ENCODE data around the gene MPIG6B. TPM values are rescaled to one million over a fixed set of nuclear protein-coding genes. Genes with fewer than 3 reads are reported as not detected.

Gene MPIG6B
- total and polyA plus RNA-seq, 2 experiments from 2014 or later: not detected

- Histone ChIP-seq H3K9me2 (ENCODE audit: insufficient read depth) (no peaks in the 10 kb centered on the region), H2AFZ (no peak overlapping the region), H3K27ac (no peak overlapping the region), H3K9ac (no peak overlapping the region), H3K4me3 (no peak overlapping the region), H3F3A (ENCODE audit: insufficient read depth) (peaks cover under 1% of the 10 kb centered on the region; the same call in 1 of the 2 replicates), H3K36me3 (ENCODE audit: low read depth) (peaks cover 9% of the 10 kb centered on the region; the same call in 1 of the 2 replicates), H4K20me1 (ENCODE audit: insufficient read depth) (no peaks in the 10 kb centered on the region), H3K27me3 (replicated peaks; ENCODE audit: insufficient read depth) (no peaks in the 10 kb centered on the region), H3K4me1 (ENCODE audit: insufficient read depth) (no peaks in the 10 kb centered on the region), H3K9me3 (ENCODE audit: low read depth) (no peaks in the 10 kb centered on the region), H3K79me2 (ENCODE audit: insufficient read depth) (no peaks in the 10 kb centered on the region), H3K4me2 (ENCODE audit: unreplicated experiment) (no peak overlapping the region)
- DNase-seq: no peak
- WGBS, 2 experiments (ENCODE audit: low coverage in 1 of 2, low lambda C conversion rate in 2 of 2, missing lambda C conversion rate in 2 of 2): 80 to 81% methylated on average over 7 to 8 of the region's 8 CpGs
- TF ChIP-seq EZH2phosphoT487 (IDR thresholded peaks at IDR 0.05; ENCODE audit: insufficient read depth, low read depth): no peak
- TF ChIP-seq EZH2 (IDR thresholded peaks at IDR 0.05; ENCODE audit: insufficient read depth, poor library complexity, severe bottlenecking): no peak
- in situ Hi-C loops (cut with MboI): no loop called here
Measured at GRCh38 chr6:31687321-31687720, 35.9 kb upstream of the MPIG6B start.

DNA sequence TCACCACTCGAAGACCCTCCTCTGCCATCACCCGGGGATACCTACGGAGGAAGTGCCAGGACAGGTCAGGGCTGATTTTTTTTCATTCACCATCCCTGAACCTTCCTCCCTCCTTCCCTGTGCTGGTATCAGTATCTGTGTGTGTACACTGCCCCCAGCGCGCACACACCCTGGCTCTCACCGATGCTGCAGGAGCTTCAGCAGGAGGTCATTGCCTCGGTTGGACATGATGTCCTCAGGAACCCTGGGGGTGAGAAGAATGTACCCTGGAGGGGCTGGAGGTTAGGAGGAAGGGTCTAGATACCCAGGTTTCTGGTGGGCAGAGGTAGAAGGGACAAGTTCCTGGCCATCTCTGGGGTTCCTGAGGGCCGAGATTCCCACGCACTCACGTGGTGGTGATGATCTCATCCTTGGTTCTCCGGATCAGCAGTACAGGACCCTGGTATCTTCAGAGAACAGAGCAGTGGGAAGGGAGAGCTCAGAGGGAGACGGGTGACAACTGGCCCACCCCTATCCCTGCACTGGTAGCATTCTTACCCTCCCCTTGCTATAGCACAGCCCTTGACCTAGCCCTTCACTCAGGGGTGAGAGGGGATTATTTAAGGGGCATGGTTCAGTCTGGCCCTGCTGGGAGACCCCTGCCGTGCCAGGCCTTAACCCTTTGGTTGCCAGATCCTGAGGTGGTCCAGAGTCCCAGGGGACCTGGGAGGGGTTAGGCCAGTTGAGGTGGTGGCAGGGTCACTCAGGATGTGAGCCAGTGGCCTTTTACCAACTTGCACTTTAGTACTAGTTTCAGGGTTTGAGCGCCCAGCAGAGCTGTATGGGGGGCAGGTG lies 35.1 kb upstream of the MPIG6B start:
- Histone ChIP-seq H3K27ac (no peak overlapping the region), H3K27me3 (replicated peaks; ENCODE audit: insufficient read depth) (no peaks in the 10 kb centered on the region), H3K4me3 (no peak overlapping the region), H3K9me3 (ENCODE audit: low read depth) (no peaks in the 10 kb centered on the region), H3K9me2 (ENCODE audit: insufficient read depth) (no peaks in the 10 kb centered on the region), H3K79me2 (ENCODE audit: insufficient read depth) (no peaks in the 10 kb centered on the region), H3K36me3 (ENCODE audit: low read depth) (peaks cover 9% of the 10 kb centered on the region; the same call in 1 of the 2 replicates), H3K4me1 (ENCODE audit: insufficient read depth) (no peaks in the 10 kb centered on the region), H3K9ac (no peak overlapping the region), H2AFZ (no peak overlapping the region), H4K20me1 (ENCODE audit: insufficient read depth) (no peaks in the 10 kb centered on the region), H3K4me2 (ENCODE audit: unreplicated experiment) (no peak overlapping the region), H3F3A (ENCODE audit: insufficient read depth) (no peaks in the 10 kb centered on the region)
- 76 to 85% methylated on average over 13 to 14 of the region's 14 CpGs for WGBS, 2 experiments (ENCODE audit: low coverage in 1 of 2, low lambda C conversion rate in 2 of 2, missing lambda C conversion rate in 2 of 2)
- no peak for DNase-seq
- TF ChIP-seq EZH2 (IDR thresholded peaks at IDR 0.05; ENCODE audit: insufficient read depth, poor library complexity, severe bottlenecking): no peak
- TF ChIP-seq EZH2phosphoT487 (IDR thresholded peaks at IDR 0.05; ENCODE audit: insufficient read depth, low read depth): no peak
- in situ Hi-C loops (cut with MboI): no loop called here

DNA sequence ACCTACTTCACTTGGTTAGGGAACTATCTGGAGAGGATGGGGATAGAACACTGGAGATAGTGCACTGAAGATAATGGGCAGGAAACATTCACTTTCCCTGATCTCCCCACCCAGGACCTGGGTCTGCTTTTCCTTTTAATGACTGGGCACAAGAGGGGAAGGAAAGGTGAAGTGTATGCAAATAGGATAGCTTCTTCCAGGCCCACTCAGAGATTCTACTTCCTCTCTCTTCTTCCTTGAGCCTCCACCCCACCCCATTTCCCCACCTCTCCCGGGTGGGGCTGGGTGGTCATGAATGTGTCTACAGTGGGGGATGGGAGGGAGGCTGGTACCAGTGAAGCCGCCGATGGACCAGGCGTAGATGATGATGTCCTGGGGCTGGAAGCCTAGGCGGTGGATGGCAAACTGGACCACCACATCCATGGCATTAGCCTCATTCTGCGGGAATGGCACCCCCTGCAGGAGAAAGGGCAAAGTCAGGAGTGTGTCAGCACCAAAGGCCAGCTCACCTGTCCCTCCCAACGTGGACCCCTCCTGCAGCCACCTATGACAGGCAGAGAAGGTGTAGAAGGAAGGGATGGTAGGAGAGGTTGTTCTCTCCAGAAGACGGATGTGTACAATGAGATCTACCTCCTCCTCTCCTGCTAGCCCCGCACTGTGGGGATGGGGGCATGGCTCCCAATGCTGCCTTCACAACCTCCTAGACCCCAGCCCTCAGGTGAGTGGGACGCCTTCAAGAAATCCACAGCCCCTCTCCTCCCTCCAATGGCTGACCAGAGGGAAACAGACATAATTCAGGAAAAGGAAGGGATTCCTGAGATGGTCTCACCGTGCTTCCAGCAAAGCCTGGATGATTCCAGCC lies 33.7 kb upstream of the MPIG6B start:
- H3K9me2 ChIP-seq (ENCODE audit: insufficient read depth): no peaks in the 10 kb centered on the region
- TF ChIP-seq EZH2phosphoT487 (IDR thresholded peaks at IDR 0.05; ENCODE audit: insufficient read depth, low read depth): no peak
- TF ChIP-seq EZH2 (IDR thresholded peaks at IDR 0.05; ENCODE audit: insufficient read depth, poor library complexity, severe bottlenecking): no peak
- H3K4me3 ChIP-seq: no peak overlapping the region
- H3K27me3 ChIP-seq (replicated peaks; ENCODE audit: insufficient read depth): no peaks in the 10 kb centered on the region
- H3F3A ChIP-seq (ENCODE audit: insufficient read depth): no peaks in the 10 kb centered on the region
- no peaks in the 10 kb centered on the region for H3K4me1 ChIP-seq (ENCODE audit: insufficient read depth)
- no peak overlapping the region for H3K4me2 ChIP-seq (ENCODE audit: unreplicated experiment)
- peaks cover 9% of the 10 kb centered on the region; the same call in 1 of the 2 replicates for H3K36me3 ChIP-seq (ENCODE audit: low read depth)
- peak; percentile 25 for DNase-seq
- 89 to 92% methylated on average over 11 of the region's 11 CpGs for WGBS, 2 experiments (ENCODE audit: low coverage in 1 of 2, low lambda C conversion rate in 2 of 2, missing lambda C conversion rate in 2 of 2)
- in situ Hi-C loops (cut with MboI): no loop called here
- no peaks in the 10 kb centered on the region for H3K9me3 ChIP-seq (ENCODE audit: low read depth)
- no peaks in the 10 kb centered on the region for H4K20me1 ChIP-seq (ENCODE audit: insufficient read depth)
- no peak overlapping the region for H2AFZ ChIP-seq
- H3K27ac ChIP-seq: no peak overlapping the region
- no peaks in the 10 kb centered on the region for H3K79me2 ChIP-seq (ENCODE audit: insufficient read depth)
- no peak overlapping the region for H3K9ac ChIP-seq

DNA sequence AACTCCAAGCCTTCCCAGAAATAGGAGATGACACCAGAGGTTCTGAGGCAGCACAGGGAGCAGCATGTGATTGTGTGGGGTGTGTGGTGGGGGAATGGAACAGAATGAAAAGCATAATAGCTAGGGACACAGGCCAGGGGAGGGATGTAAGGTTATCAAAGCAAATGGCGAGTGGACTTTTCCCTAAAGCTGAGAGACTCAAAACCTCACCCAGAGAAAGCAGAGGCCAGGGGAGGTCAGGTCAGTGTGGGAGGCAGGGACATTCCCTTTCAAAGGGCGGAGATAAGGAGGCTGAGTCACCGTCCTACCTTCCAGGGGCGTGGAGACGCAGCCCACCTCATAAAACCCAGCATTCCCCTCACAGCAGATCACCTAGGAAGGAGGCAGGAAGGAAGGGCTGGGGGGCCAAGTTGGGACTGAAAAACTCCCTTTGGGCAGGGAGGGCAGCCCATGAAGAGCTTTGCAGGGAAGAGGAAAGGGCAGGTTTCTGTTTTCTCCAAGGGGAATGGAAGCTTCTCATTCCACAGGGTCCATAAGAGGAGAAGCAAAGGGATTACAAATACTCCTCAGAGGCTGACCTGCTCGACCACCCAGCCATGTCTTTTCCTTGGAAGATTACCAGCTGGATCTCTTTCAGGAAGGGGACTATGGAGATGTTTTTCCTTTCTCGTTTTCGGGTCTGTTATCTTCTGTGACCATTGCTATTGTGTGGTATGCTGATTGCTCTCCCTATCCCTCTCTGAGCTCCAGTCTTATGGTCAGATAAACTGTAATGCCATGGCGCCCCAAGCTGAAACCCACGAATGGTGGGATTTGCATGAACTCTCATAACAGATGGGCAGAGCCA lies 32.7 kb upstream of the MPIG6B start:
- no peaks in the 10 kb centered on the region for H3K9me3 ChIP-seq (ENCODE audit: low read depth)
- no peaks in the 10 kb centered on the region for H4K20me1 ChIP-seq (ENCODE audit: insufficient read depth)
- H3F3A ChIP-seq (ENCODE audit: insufficient read depth): no peaks in the 10 kb centered on the region
- in situ Hi-C loops (cut with MboI): no loop called here
- H3K27me3 ChIP-seq (replicated peaks; ENCODE audit: insufficient read depth): no peaks in the 10 kb centered on the region
- no peaks in the 10 kb centered on the region for H3K79me2 ChIP-seq (ENCODE audit: insufficient read depth)
- no peak overlapping the region for H2AFZ ChIP-seq
- TF ChIP-seq EZH2phosphoT487 (IDR thresholded peaks at IDR 0.05; ENCODE audit: insufficient read depth, low read depth) (no peak), EZH2 (IDR thresholded peaks at IDR 0.05; ENCODE audit: insufficient read depth, poor library complexity, severe bottlenecking) (no peak)
- WGBS, 2 experiments (ENCODE audit: low coverage in 1 of 2, low lambda C conversion rate in 2 of 2, missing lambda C conversion rate in 2 of 2): 75 to 85% methylated on average over 10 of the region's 10 CpGs
- no peaks in the 10 kb centered on the region for H3K9me2 ChIP-seq (ENCODE audit: insufficient read depth)
- no peaks in the 10 kb centered on the region for H3K4me1 ChIP-seq (ENCODE audit: insufficient read depth)
- no peak overlapping the region for H3K4me3 ChIP-seq
- H3K4me2 ChIP-seq (ENCODE audit: unreplicated experiment): no peak overlapping the region
- H3K36me3 ChIP-seq (ENCODE audit: low read depth): peaks cover 14% of the 10 kb centered on the region; the same call in 1 of the 2 replicates
- no peak for DNase-seq
- H3K27ac ChIP-seq: no peak overlapping the region
- H3K9ac ChIP-seq: no peak overlapping the region

Data from GM23248 (cell line).